ENCODE data around the gene FAAH2. TPM values are rescaled to one million over a fixed set of nuclear protein-coding genes. Genes with fewer than 3 reads are reported as not detected.
"Not testable (repeated sequence)": the region's sequence is repeated elsewhere in the genome, so short reads cannot be mapped to it uniquely, and the experiment has no call there.

The FAAH2 gene
- total and polyA plus RNA-seq, 7 donors: 1.3 to 22.2 (median 3.6) TPM; not detected in 2

DNA sequence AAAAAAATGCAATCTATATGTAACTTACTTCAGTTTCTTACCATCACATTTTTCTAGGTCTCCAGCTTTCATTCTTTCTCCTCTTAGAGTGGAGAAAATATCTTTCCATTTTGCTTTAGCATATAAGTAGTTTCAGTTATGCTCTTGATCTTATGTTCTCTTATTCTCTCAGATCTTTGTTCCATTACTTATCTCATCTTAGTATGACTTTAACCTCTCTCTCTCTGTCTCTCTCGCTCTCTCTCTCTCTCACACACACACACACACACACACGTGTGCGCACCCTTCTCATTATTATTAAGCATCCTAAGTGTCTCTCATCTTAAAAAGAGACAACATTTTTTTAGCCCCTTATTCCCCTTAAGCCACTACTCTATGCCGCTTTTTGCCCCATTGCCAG is 92.8 kb downstream of the FAAH2 start:
- no peaks in the 10 kb centered on the region for H3K4me1 ChIP-seq
- no peak for DNase-seq
- intact Hi-C loops (cut with DNase I): no loop called here
- no peaks in the 10 kb centered on the region for H3K27me3 ChIP-seq
- no peaks in the 10 kb centered on the region for H3K9me3 ChIP-seq
- H3K27ac ChIP-seq: no peak overlapping the region
- H3K4me3 ChIP-seq: no peak overlapping the region
- H3K36me3 ChIP-seq: no peaks in the 10 kb centered on the region
- no peak for TF ChIP-seq POLR2AphosphoS5 (IDR thresholded peaks at IDR 0.05)
- no peak for TF ChIP-seq POLR2A (IDR thresholded peaks at IDR 0.05)
- no peak for TF ChIP-seq EP300 (IDR thresholded peaks at IDR 0.05)
- TF ChIP-seq, protein P1, sequence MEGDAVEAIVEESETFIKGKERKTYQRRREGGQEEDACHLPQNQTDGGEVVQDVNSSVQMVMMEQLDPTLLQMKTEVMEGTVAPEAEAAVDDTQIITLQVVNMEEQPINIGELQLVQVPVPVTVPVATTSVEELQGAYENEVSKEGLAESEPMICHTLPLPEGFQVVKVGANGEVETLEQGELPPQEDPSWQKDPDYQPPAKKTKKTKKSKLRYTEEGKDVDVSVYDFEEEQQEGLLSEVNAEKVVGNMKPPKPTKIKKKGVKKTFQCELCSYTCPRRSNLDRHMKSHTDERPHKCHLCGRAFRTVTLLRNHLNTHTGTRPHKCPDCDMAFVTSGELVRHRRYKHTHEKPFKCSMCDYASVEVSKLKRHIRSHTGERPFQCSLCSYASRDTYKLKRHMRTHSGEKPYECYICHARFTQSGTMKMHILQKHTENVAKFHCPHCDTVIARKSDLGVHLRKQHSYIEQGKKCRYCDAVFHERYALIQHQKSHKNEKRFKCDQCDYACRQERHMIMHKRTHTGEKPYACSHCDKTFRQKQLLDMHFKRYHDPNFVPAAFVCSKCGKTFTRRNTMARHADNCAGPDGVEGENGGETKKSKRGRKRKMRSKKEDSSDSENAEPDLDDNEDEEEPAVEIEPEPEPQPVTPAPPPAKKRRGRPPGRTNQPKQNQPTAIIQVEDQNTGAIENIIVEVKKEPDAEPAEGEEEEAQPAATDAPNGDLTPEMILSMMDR (IDR thresholded peaks at IDR 0.05): no peak
- 72 to 91% methylated on average over 4 of the region's 4 CpGs for WGBS, 2 donors

DNA sequence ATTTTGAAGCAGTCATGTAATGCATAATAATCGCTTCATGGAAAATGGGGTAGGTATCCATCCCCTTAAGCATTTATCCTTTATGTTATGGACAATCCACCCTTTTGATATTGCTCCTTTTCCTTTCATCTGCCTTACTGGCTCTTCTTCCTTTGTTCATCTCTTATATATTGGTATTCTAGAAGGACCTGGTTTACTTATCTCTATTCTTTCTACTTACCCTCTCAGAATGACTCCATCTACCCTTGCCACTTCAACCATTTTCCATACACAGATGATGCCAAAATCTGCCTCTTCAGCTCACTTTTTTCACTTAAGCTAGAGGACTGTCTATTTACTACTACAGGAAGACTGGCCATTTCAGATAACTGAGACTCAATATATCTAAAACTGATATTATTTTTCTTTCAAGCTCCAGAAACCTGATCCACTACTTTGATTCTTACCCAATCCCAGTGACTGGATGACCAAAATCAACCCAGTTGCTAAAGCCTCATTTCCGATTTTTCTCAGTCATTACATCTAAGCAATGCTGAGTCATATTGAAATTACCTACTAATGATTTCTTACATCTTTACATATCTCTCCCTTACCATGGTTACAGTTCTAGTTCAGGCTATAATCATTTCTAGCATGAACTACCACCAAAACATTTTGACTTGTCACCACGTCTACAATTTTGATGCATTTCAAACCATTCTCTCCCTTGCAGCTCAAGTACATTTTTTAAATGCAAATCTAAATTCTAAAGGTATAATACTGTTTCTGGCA is 93.7 kb downstream of the FAAH2 start:
- no peaks in the 10 kb centered on the region for H3K36me3 ChIP-seq
- no peaks in the 10 kb centered on the region for H3K4me1 ChIP-seq
- intact Hi-C loops (cut with DNase I): no loop called here
- TF ChIP-seq, protein P1 (IDR thresholded peaks at IDR 0.05): no peak
- TF ChIP-seq EP300 (IDR thresholded peaks at IDR 0.05): no peak
- TF ChIP-seq POLR2AphosphoS5 (IDR thresholded peaks at IDR 0.05): no peak
- TF ChIP-seq POLR2A (IDR thresholded peaks at IDR 0.05): no peak
- no peak for DNase-seq
- no peaks in the 10 kb centered on the region for H3K27me3 ChIP-seq
- no peak overlapping the region for H3K4me3 ChIP-seq
- no peak overlapping the region for H3K27ac ChIP-seq
- H3K9me3 ChIP-seq: no peaks in the 10 kb centered on the region
- WGBS, 2 donors: 88 to 96% methylated on average over 3 of the region's 3 CpGs

DNA sequence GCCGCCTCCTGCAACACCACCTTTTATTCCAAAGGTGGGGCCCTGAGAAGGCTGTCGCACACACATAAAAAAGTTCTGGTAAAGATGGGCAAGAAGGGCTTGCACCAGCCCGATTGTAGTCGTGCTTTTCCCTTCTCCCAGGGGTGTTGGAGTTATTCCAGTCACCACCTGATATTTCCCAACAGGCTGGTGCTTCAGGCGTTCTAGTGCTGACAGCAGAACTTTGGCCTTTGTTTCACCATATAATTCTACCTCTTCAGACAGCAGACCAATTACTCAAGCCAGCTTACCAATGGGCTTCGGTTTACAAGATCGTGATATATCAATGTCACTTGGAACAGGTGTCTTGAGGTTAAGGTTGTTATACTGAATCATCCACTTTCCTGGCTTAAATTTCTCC is 107.7 kb downstream of the FAAH2 start:
- H3K36me3 ChIP-seq; H3K4me3 ChIP-seq; H3K9me3 ChIP-seq; DNase-seq; intact Hi-C loops (cut with DNase I); H3K27ac ChIP-seq; H3K4me1 ChIP-seq; H3K27me3 ChIP-seq: not testable (repeated sequence)
- 94 to 96% methylated on average over 7 of the region's 7 CpGs for WGBS, 2 donors

DNA sequence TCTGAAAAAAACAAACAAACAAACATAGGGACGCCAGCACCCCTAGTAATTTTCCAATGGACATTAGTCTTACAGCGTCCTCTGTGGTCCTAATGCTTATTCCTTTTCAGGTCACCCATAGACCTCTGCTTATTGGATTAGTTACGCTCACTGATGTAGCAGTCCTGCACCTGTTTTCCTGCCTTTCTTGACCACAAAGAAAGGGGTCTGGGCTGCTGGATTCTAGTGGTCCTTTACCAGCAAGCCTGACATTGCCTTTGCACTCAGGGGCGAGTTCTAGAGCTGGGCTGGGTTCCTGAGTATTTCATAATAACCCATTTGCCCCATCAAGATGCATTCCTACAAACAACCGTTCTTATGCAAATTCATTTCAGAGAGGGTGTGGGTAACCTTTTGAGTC is 116.7 kb downstream of the FAAH2 start:
- H3K4me3 ChIP-seq; H3K36me3 ChIP-seq; DNase-seq; H3K27me3 ChIP-seq; intact Hi-C loops (cut with DNase I); H3K27ac ChIP-seq; H3K9me3 ChIP-seq; H3K4me1 ChIP-seq: not testable (repeated sequence)
- WGBS, 2 donors: 87 to 94% methylated on average over 5 of the region's 5 CpGs

DNA sequence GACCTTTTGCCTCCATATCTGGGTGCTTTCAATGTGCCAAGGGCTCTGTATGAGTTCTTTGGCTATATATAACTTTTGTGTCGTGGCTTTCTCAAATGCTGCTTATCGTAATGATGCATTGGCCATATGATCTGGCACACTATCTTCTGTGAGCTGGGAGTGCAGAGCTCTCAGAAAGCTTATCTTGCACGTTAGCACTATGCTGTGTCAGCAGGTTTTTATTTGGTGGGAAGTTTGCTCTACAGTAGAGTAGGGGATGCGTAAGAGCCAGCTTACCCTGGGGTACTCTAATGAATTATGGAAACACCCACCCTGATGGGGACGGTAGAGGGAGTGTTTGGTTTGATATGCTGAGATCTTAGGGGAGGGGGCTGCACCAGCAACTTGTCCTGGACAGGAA is 119.6 kb downstream of the FAAH2 start:
- no peaks in the 10 kb centered on the region for H3K4me1 ChIP-seq
- intact Hi-C loops (cut with DNase I): no loop called here
- no peak for DNase-seq
- H3K9me3 ChIP-seq: peaks cover 0 to 4% (median 0%) of the 10 kb centered on the region in 4 donors
- WGBS, 2 donors: 75 to 85% methylated on average over 5 of the region's 5 CpGs
- H3K36me3 ChIP-seq: no peaks in the 10 kb centered on the region
- H3K4me3 ChIP-seq: no peak overlapping the region
- H3K27ac ChIP-seq: no peak overlapping the region
- no peaks in the 10 kb centered on the region for H3K27me3 ChIP-seq
- TF ChIP-seq, protein P1 (IDR thresholded peaks at IDR 0.05): no peak
- TF ChIP-seq POLR2AphosphoS5 (IDR thresholded peaks at IDR 0.05) (no peak), POLR2A (IDR thresholded peaks at IDR 0.05) (no peak), EP300 (IDR thresholded peaks at IDR 0.05) (no peak)

DNA sequence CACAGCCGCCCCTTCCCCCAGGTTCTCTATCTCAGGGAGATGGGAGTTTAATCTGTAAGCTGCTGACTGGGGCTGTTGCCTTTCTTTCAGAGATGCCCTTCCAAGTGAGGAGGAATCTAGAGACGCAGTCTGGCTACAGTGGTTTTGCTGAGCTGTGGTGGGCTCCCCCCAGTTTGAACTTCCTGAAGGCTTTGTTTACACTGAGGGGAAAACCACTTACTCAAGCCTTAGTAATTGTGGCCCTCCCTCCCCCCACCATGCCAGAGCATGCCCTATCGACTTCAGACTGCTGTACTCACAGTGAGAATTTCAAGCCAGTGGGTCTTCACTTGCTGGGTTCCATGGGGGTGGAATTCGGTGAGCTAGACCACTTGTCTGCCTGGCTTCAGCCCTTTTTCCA is 131.3 kb downstream of the FAAH2 start:
- no peak overlapping the region for H3K4me3 ChIP-seq
- DNase-seq: no peak
- no peaks in the 10 kb centered on the region for H3K9me3 ChIP-seq
- intact Hi-C loops (cut with DNase I): no loop called here
- H3K27me3 ChIP-seq: no peaks in the 10 kb centered on the region
- WGBS, 2 donors: 57 to 86% methylated on average over 4 of the region's 4 CpGs
- H3K27ac ChIP-seq: no peak overlapping the region
- H3K4me1 ChIP-seq: no peaks in the 10 kb centered on the region
- H3K36me3 ChIP-seq: no peaks in the 10 kb centered on the region
- TF ChIP-seq POLR2AphosphoS5 (IDR thresholded peaks at IDR 0.05): no peak
- TF ChIP-seq EP300 (IDR thresholded peaks at IDR 0.05): no peak
- TF ChIP-seq, protein P1 (IDR thresholded peaks at IDR 0.05): no peak
- TF ChIP-seq POLR2A (IDR thresholded peaks at IDR 0.05): no peak
